Dedifferentiated amniotic fluid mesenchymal stem cell (primary cell): ENCODE measurements around the gene SND1.
"Not testable (repeated sequence)": the region's sequence is repeated elsewhere in the genome, so short reads cannot be mapped to it uniquely, and the experiment has no call there.

Experiments used
- DNase-seq: peaks from one replicate; pipeline ENCODE4 v3.0.0-alpha.2; 2016; ENCODE audit errors: extremely low spot score

The SND1 gene

DNA sequence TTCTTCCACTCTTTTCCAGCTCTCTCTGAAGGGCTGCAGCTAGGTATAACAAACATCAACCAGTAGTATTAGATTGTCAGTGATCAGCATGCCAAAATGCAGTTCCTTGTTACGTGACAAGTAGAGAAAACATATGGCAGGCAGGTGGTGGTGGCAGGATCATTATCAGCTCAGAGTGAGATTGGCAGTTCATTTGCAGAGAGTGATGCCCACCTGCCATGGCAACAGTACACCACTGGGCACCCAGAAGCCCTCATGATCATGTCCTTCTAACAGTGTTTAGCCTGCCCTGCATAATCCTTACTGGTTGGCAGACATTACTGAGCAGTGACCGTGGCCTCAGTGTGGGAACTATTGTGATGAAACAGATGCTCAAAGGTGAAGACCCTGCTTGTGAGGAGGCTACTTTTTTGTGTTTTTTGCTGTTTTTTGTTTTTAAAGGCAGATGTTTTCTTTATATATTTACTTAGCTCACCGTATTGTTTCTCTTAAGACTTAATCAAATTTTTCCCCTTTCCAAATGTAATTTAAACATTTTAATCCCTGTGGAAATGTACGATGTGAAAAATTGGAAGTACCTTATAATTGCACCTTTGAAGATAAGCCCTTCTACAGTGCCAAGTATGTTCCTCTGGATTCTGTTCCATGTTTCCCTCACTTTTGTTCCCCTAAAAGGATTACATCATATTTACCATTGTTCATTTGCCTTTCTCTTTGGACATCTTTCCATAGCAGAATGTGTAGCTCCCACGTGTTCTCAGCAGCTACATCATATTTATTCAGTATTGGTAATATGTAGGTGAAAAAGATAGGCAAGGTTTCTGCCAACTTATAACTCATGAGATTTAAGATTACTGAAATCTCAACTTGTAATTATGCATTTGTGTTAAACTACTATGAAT is 179.6 kb downstream of the SND1 start:
- no peak for DNase-seq

DNA sequence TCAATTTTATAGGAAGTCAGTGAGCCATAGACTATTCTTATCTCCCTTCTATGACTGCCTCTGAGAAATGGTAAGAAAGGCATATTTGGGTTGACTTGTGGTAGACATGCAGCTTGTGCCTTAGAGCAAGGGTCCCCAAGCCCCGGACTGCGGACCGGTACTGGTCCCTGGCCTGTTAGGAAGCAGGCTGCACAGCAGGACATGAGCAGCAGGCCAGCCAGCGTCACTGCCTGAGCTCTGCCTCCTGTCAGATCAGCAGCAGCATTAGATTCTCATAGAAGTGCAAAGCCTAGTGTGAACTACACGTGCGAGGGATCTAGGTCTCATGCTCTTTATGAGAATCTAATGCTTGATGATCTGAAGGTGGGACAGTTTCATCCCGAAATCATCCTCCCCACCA is 180.6 kb downstream of the SND1 start:
- DNase-seq: no peak

GRCh38 chr7:127833641-127834040 is 181.6 kb downstream of the SND1 start:
- peak; percentile 35 for DNase-seq

DNA sequence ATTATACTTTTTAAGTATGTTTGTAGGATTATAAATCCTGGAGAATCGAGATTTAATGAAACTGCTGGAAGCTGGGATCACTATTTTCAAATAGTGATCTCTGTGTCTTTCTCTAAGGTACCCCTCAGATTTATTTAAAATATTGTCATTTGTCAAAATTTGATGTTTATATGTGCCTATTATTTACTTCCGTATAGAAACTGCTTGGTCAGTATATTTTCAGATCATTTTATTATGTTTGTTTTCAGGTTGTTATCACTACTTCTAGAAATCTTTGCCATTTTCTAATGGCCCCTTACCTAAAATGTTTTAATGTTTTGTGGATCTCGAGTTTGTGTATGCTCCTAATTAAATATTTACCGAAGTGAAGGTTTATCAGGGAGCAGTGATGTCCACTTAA is 183.7 kb downstream of the SND1 start:
- DNase-seq: no peak

- not testable (repeated sequence) for DNase-seq
Measured at GRCh38 chr7:127837816-127838410, 185.9 kb downstream of the SND1 start.

GRCh38 chr7:127838816-127839415 is 186.9 kb downstream of the SND1 start:
- DNase-seq: no peak

- DNase-seq: no peak
Measured at GRCh38 chr7:127840226-127840951, 188.4 kb downstream of the SND1 start.

GRCh38 chr7:127844165-127844564 is 192.2 kb downstream of the SND1 start:
- no peak for DNase-seq

DNA sequence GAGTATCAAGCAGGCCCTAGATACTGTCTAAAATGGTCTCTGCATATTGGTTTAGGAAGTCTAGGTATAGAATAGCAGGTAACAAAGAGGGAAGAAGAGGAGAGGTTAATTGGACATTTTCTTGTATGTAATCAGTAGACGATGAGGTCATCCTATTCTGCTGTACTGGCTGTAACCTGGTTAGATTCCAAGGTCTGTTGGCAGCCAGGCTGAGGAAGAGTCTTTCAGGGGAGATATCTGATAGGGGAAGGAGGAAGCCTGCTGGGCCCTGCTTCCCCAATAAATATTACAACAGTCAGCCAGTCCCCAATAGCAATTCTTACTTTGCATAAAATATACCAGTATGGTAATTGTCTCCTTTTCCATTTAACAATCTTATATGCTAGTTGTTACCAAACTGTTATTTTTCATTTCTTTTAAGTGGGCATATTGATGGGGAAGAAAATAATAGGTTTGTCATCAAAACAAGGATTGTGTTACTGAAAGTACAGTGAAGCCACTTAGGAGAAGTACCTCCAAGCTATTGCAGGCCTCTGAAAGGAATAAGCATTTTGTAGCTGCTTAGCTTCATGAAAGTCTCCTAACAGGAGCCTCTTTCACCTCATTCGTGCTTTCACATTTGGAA is 192.8 kb downstream of the SND1 start:
- no peak for DNase-seq

DNA sequence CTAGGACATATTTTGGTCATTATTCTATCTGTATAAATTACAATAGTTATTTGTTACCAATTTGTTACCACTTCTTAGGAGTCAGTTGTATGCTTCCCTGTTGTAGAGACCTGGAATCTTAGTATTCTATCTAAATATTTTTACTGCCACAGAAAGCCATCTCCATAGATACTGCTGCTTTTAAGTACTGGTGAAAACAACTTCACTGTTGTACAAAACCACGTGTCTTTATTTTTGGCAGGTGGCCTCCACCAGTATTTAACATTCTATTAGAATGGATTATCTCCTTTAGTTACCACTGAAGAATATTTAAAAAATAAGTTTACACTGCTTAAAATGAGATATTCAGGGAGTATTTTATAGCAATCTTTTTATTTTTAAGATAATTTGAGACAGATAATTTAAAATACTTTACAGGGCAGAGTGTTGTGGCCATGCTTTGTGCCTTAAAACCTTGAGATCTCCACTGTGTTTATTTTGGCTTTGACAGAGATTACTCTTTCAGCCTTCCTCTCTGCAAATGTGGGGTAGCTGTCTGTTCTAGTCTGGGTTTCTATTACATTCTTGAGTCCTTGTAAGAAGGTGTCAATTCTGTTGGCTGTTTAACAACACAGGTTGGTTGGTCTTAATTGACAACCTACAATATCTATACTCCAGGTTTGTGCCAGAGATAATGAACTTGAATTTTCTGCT is 193.7 kb downstream of the SND1 start:
- DNase-seq: no peak

GRCh38 chr7:127847641-127848040 is 195.6 kb downstream of the SND1 start:
- DNase-seq: no peak

GRCh38 chr7:127848241-127848640 is 196.2 kb downstream of the SND1 start:
- no peak for DNase-seq

DNA sequence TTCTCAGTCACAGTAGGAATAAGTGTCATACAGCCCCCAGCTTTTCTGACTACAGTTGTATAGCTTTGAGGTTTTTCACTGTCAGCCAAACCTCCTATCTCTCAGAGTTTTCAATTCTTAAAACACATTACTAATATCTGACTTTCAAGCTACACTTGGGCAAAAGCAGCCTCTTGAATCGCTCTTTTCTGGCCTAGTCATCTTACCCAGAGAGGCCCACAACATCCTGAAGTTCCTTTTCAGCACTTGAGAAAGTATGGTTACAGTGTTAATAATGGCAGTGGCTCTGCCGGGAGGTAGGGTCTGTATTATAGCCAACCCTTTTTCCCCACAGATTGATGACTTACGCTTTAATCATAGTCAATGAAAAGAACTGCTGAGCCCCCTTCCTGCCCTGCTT is 198.2 kb downstream of the SND1 start:
- no peak for DNase-seq

DNA sequence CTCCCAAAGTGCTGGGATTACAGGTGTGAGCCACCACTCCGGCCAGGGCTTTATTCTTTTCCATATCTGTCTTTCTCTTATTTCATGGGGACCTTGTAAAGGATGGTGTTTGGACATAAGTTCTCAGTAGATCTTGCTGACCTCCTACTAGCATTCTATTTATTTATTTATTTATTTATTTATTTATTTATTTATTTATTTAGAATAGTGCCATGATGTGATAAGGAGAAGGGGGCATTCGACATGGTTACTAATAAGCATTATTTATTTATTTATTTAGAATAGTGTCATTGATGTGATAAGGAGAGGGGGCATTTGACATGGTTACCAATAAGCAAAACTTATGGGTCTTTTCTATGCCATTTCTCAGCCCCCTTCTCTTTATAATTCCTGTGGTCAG is 202.4 kb downstream of the SND1 start:
- no peak for DNase-seq

DNA sequence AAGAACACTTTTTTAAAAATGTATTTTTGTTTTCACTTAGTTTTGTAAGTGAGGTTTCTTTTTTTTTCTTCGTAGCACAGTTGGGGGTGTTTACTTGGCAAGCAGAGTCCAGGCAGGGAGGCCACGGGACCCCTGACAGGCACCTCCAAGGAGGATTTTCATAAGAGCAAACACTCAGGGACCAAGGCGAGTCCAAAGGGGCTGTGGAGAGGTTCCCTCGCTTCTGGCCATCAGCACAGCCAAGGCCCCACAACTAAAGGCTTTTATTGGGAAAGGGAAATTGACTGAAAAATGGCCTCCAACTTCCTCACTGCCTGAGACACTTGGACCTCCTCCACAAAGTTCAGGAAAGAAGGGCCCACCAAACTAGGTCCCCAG is 205.5 kb downstream of the SND1 start:
- DNase-seq: no peak

DNA sequence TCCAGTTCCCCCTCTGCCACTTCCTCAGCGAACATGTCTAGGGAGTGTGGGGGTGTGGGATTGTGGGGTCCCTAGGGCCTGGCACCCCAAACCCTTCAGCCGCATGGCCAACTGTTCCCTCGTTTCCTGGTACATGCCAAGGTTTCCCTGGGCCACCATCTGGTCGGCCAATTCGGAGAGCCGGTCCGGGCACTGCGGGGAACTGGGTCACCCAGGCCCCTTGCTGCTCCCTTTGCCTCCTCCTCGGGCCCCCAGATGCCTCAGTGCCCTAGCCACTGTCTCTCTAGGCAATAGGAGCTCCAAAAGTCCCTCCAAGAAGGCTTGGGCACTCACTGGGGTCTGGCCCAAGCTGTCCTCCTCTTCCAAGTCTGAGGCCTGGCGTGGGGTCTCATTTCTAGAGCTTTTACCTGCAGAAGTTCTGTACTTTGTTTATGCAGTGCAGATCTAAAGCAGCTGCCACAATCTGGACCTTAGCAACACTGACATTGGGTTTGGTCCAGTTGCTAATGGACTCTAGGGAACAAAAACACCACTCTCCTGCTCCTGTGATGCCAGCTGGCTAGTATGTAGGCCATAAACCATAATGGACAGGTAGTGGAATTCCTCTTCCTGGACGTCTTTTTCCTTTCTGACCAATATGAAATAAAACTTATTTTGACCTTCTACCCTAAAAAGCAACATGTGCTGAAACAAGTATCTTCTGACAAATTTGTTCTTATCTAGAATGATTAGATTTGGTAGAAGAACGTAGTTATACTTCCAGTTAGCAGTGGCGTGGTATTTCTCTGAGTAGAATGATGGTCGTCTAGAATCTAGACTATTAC is 206.3 kb downstream of the SND1 start:
- no peak for DNase-seq

DNA sequence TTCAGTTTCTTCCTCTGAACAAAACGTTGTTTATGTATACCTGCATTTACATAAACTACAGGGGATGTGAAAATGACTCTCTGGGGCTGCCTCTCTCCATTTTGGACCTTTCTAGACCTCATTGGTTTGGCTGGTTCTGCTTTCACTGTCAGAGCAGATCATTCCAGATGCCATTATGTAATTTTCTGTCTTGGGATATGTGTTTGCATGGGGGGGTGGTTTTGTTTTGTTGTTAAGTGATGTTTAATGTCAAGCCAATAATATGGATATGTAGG is 206.9 kb downstream of the SND1 start:
- DNase-seq: no peak

DNA sequence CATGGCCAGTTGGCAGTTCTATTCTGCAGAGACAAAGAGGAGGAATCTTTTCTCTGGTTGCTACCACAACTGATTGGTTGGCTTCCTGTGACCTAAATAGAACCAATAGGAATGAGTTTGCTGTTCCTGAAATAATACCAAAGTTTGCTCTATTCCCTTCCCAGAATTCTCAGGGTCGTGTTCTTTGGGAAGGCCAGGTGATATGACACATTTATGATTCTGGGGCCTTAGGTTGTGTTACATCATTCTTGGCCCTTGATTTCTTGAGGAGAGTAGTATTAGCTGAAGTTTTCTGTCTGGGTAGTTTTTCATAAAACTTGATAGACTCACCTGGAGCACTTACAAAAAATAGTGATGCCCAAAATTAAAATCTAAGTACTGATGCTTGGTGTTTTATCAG is 207.3 kb downstream of the SND1 start:
- DNase-seq: no peak

GRCh38 chr7:127862525-127862924 is 210.5 kb downstream of the SND1 start:
- DNase-seq: no peak

- no peak for DNase-seq
Measured at GRCh38 chr7:127863082-127863481, 211.1 kb downstream of the SND1 start.

GRCh38 chr7:127865466-127865865 is 213.5 kb downstream of the SND1 start:
- peak; percentile 31 for DNase-seq
